BLaER1 (cell line): ENCODE results near the gene ZNF223.

Source experiments
- H3K27ac ChIP-seq: shearing (Covaris generic); formaldehyde crosslinking; 2 replicates; pipeline ENCODE4 v1.8.1; 2022
- H3K27me3 ChIP-seq: shearing (Covaris generic); formaldehyde crosslinking; 2 replicates; pipeline ENCODE4 v1.8.1; 2022
- H3K36me3 ChIP-seq: shearing (Covaris generic); formaldehyde crosslinking; 2 replicates; pipeline ENCODE4 v1.8.1; 2022
- H3K4me1 ChIP-seq: shearing (Covaris generic); formaldehyde crosslinking; 2 replicates; pipeline ENCODE4 v1.8.1; 2022
- H3K4me2 ChIP-seq: shearing (Covaris generic); formaldehyde crosslinking; 2 replicates; pipeline ENCODE4 v1.8.1; 2022
- H3K4me3 ChIP-seq: shearing (Covaris generic); formaldehyde crosslinking; 2 replicates; pipeline ENCODE4 v1.8.1; 2022
- H3K9ac ChIP-seq: shearing (Covaris generic); formaldehyde crosslinking; 2 replicates; pipeline ENCODE4 v1.8.1; 2022
- H3K9me3 ChIP-seq: shearing (Covaris generic); formaldehyde crosslinking; 2 replicates; pipeline ENCODE4 v1.8.1; 2022
- H4K20me1 ChIP-seq: shearing (Covaris generic); formaldehyde crosslinking; 2 replicates; pipeline ENCODE4 v1.8.1; 2022
- Cebpa-rat ChIP-seq: shearing (Covaris generic); IDR thresholded peaks from 2 replicates; pipeline ENCODE4 v1.8.1; 2022

ZNF223 gene

GRCh38 chr19:44024900-44025216 is 27.0 kb upstream of the ZNF223 start:
- H3K27ac ChIP-seq = peak overlapping the region; percentile 47; the same call in 1 of the 2 replicates
- H3K4me1 ChIP-seq = peaks cover 8% of the 10 kb centered on the region; the same call in 1 of the 2 replicates
- no peaks in the 10 kb centered on the region for H4K20me1 ChIP-seq
- peaks cover 45% of the 10 kb centered on the region for H3K9me3 ChIP-seq
- H3K4me3 ChIP-seq = peak overlapping the region; percentile 69
- H3K36me3 ChIP-seq = peaks cover 35% of the 10 kb centered on the region
- H3K9ac ChIP-seq = peak overlapping the region; percentile 71
- H3K4me2 ChIP-seq = peak overlapping the region; percentile 81
- TF ChIP-seq Cebpa-rat = no peak
- no peaks in the 10 kb centered on the region for H3K27me3 ChIP-seq

- Histone ChIP-seq H3K9me3 (peaks cover 51% of the 10 kb centered on the region), H3K36me3 (peaks cover 40% of the 10 kb centered on the region), H3K4me2 (peak within 1 kb of the TSS; percentile 81), H3K9ac (peak within 1 kb of the TSS; percentile 71), H3K4me1 (peaks cover 8% of the 10 kb centered on the region; the same call in 1 of the 2 replicates), H4K20me1 (no peaks in the 10 kb centered on the region), H3K4me3 (peak within 1 kb of the TSS; percentile 69), H3K27ac (peak within 1 kb of the TSS; percentile 47), H3K27me3 (no peaks in the 10 kb centered on the region)
- TF ChIP-seq Cebpa-rat = no peak
These were observed 26.5 kb upstream of the ZNF223 start, which contains the start of gene ZNF222 for GRCh38 chr19:44025217-44025936. TSS of gene ZNF222 (plus strand) at chr19:44025379. CDS start at chr19:44025437, 58 bp downstream.

- H3K36me3 ChIP-seq = peaks cover 52% of the 10 kb centered on the region
- H3K27ac ChIP-seq = no peak overlapping the region
- peaks cover 8% of the 10 kb centered on the region; the same call in 1 of the 2 replicates for H3K4me1 ChIP-seq
- H3K9me3 ChIP-seq = peaks cover 63% of the 10 kb centered on the region
- H3K9ac ChIP-seq = no peak overlapping the region
- no peak overlapping the region for H3K4me3 ChIP-seq
- TF ChIP-seq Cebpa-rat = no peak
- H3K4me2 ChIP-seq = no peak overlapping the region
- H3K27me3 ChIP-seq = no peaks in the 10 kb centered on the region
- no peaks in the 10 kb centered on the region for H4K20me1 ChIP-seq
These were observed 25.2 kb upstream of the ZNF223 start for GRCh38 chr19:44026622-44027021.

GRCh38 chr19:44032001-44032610 is 19.7 kb upstream of the ZNF223 start:
- H3K27ac ChIP-seq = no peak overlapping the region
- H4K20me1 ChIP-seq = no peaks in the 10 kb centered on the region
- no peaks in the 10 kb centered on the region for H3K4me1 ChIP-seq
- H3K4me2 ChIP-seq = no peak overlapping the region
- H3K9me3 ChIP-seq = peaks cover 98% of the 10 kb centered on the region
- TF ChIP-seq Cebpa-rat = no peak
- H3K4me3 ChIP-seq = peak overlapping the region; percentile 47
- H3K27me3 ChIP-seq = no peaks in the 10 kb centered on the region
- peaks cover 77% of the 10 kb centered on the region for H3K36me3 ChIP-seq
- no peak overlapping the region for H3K9ac ChIP-seq

- Histone ChIP-seq H3K4me3 (no peak overlapping the region), H3K27ac (no peak overlapping the region), H3K4me2 (no peak overlapping the region), H3K27me3 (no peaks in the 10 kb centered on the region), H3K9ac (no peak overlapping the region), H3K4me1 (no peaks in the 10 kb centered on the region), H3K9me3 (peaks cover 16% of the 10 kb centered on the region), H4K20me1 (no peaks in the 10 kb centered on the region), H3K36me3 (no peaks in the 10 kb centered on the region)
- no peak for TF ChIP-seq Cebpa-rat
These were observed 9.7 kb upstream of the ZNF223 start for GRCh38 chr19:44042147-44042546.

GRCh38 chr19:44050740-44051649 is 841 bp upstream of the ZNF223 start:
- H3K4me2 ChIP-seq = peak overlapping the region; percentile 71
- peaks cover 13% of the 10 kb centered on the region for H3K36me3 ChIP-seq
- H3K4me3 ChIP-seq = peak overlapping the region; percentile 74
- peaks cover 8% of the 10 kb centered on the region; the same call in 1 of the 2 replicates for H3K4me1 ChIP-seq
- H3K27ac ChIP-seq = no peak overlapping the region
- H3K9ac ChIP-seq = 0 out of 2 replicates have a peak overlapping the region, but pooled peaks have one; percentile 64
- peaks cover 20% of the 10 kb centered on the region for H3K9me3 ChIP-seq
- no peaks in the 10 kb centered on the region for H4K20me1 ChIP-seq
- TF ChIP-seq Cebpa-rat = no peak
- H3K27me3 ChIP-seq = no peaks in the 10 kb centered on the region

GRCh38 chr19:44055870-44056269 is 4.0 kb downstream of the ZNF223 start:
- Histone ChIP-seq H3K9ac (no peak overlapping the region), H3K9me3 (peaks cover 20% of the 10 kb centered on the region), H3K27ac (no peak overlapping the region), H4K20me1 (no peaks in the 10 kb centered on the region), H3K36me3 (peaks cover 50% of the 10 kb centered on the region), H3K27me3 (no peaks in the 10 kb centered on the region), H3K4me3 (no peak overlapping the region), H3K4me2 (no peak overlapping the region), H3K4me1 (peaks cover 22% of the 10 kb centered on the region)
- no peak for TF ChIP-seq Cebpa-rat

- H3K4me1 ChIP-seq = peaks cover 14% of the 10 kb centered on the region
- H3K36me3 ChIP-seq = peaks cover 83% of the 10 kb centered on the region
- H3K9ac ChIP-seq = no peak overlapping the region
- no peak for TF ChIP-seq Cebpa-rat
- H3K27ac ChIP-seq = no peak overlapping the region
- H3K4me2 ChIP-seq = peak overlapping the region; percentile 45
- no peaks in the 10 kb centered on the region for H3K27me3 ChIP-seq
- H3K4me3 ChIP-seq = no peak overlapping the region
- no peaks in the 10 kb centered on the region for H4K20me1 ChIP-seq
- peaks cover 32% of the 10 kb centered on the region for H3K9me3 ChIP-seq
These were observed 7.4 kb downstream of the ZNF223 start for GRCh38 chr19:44059229-44059628.

GRCh38 chr19:44061038-44061437 is 9.2 kb downstream of the ZNF223 start:
- H3K27me3 ChIP-seq = no peaks in the 10 kb centered on the region
- no peak overlapping the region for H3K9ac ChIP-seq
- no peak overlapping the region for H3K4me2 ChIP-seq
- peaks cover 29% of the 10 kb centered on the region for H3K9me3 ChIP-seq
- TF ChIP-seq Cebpa-rat = no peak
- H3K4me3 ChIP-seq = no peak overlapping the region
- no peak overlapping the region for H3K27ac ChIP-seq
- H3K36me3 ChIP-seq = peaks cover 82% of the 10 kb centered on the region
- H3K4me1 ChIP-seq = peaks cover 14% of the 10 kb centered on the region
- no peaks in the 10 kb centered on the region for H4K20me1 ChIP-seq
